ENCODE measurements around the gene S100A16.

The S100A16 gene

DNA sequence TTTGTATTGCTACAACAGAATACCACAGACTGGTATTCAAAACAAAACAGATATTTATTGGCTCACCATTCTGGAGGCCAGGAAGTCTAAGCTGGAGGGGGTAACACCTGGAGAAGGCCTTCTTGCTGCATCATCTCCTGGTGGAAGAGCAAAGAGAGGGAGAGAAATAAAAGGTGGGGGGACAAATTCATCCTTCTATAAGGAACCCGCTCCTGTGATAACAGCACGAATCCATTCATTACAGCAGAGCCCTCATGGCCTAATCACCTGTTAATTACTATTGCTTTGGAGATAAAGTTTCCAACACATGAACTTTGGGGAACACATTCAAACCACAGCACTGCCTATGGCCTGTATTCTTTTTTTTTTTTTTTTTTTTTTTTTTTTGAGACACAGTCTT is 52.7 kb downstream of the S100A16 start:
- DNase-seq, result no peak

DNA sequence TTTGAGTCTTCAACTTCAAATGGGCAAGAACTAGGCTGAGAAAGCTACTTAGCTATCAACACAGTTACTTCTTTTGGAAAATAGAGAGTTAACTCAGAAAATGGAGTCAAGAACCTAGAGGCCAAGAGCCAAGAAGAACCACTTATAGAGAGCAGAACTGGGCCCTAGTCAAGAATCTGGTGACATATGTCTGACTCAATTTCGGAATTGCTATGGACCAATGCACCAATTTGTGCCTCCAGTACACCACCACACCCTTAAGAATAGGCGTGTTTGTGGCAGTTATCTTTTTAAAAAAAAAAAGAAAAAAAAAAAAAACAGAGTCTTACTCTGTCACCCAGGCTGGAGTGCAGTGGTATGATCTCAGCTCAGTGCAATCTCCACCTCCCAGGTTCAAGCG is 55.1 kb downstream of the S100A16 start:
- no peak for DNase-seq
